GM23338 (cell line): ENCODE measurements around the gene CDKL4. TPM values are rescaled to one million over a fixed set of nuclear protein-coding genes. Genes with fewer than 3 reads are reported as not detected.

Experiments
- ATAC-seq: fragments of 200-7000 bp; cut with Tn5 transposase; 3 replicates; pipeline ENCODE4 v1.9.1; 2020
- DNase-seq: peaks from one replicate; pipeline ENCODE4 v3.0.0-alpha.2; 2015; ENCODE audit warnings: low spot score
- H2AFZ ChIP-seq: fragments of 200-600 bp; sonication (generic); 2 replicates; pipeline ENCODE4 v1.8.0; 2016; ENCODE audit warnings: antibody characterized with exemption, mild to moderate bottlenecking, moderate library complexity
- H3F3A ChIP-seq: fragments of 200-600 bp; sonication (generic); replicated peaks from 2 replicates; pipeline ENCODE4 v1.8.0; 2017; ENCODE audit warnings: antibody characterized with exemption, mixed run types, low read depth
- H3K27ac ChIP-seq: fragments of 200-600 bp; sonication (generic); 2 replicates; pipeline ENCODE4 v1.6.1; 2016; ENCODE audit warnings: low read depth
- H3K27me3 ChIP-seq: fragments of 200-600 bp; sonication (generic); 2 replicates; pipeline ENCODE4 v1.8.0; 2016; ENCODE audit warnings: mild to moderate bottlenecking, mixed run types, moderate library complexity; ENCODE audit not compliant: insufficient read depth
- H3K36me3 ChIP-seq: fragments of 200-600 bp; sonication (generic); 2 replicates; pipeline ENCODE4 v1.8.0; 2016; ENCODE audit warnings: mild to moderate bottlenecking; ENCODE audit not compliant: insufficient read depth
- H3K4me1 ChIP-seq: fragments of 200-600 bp; sonication (generic); 2 replicates; pipeline ENCODE4 v1.8.0; 2016; ENCODE audit warnings: mild to moderate bottlenecking, moderate library complexity; ENCODE audit not compliant: insufficient read depth
- H3K4me2 ChIP-seq: fragments of 200-600 bp; sonication (generic); 2 replicates; pipeline ENCODE4 v1.7.1; 2017; ENCODE audit warnings: mixed run types
- H3K4me3 ChIP-seq: fragments of 200-600 bp; sonication (generic); 2 replicates; pipeline ENCODE4 v1.6.1; 2016; ENCODE audit warnings: mixed run types
- H3K79me2 ChIP-seq: fragments of 200-600 bp; sonication (generic); replicated peaks from 2 replicates; pipeline ENCODE4 v1.8.0; 2017; ENCODE audit warnings: mild to moderate bottlenecking; ENCODE audit not compliant: insufficient read depth
- H3K9me2 ChIP-seq: fragments of 200-600 bp; sonication (generic); 2 replicates; pipeline ENCODE4 v1.8.0; 2017; ENCODE audit not compliant: insufficient read depth
- H4K20me1 ChIP-seq: fragments of 200-600 bp; sonication (generic); replicated peaks from 2 replicates; pipeline ENCODE4 v1.8.0; 2017; ENCODE audit warnings: mild to moderate bottlenecking; ENCODE audit not compliant: insufficient read depth
- H3K27ac Mint-ChIP-seq: 2 replicates; pipeline ENCODE4 v1.8.0; 2020; ENCODE audit warnings: inconsistent platforms, mild to moderate bottlenecking, moderate library complexity, mixed read lengths
- H3K27me3 Mint-ChIP-seq: 3 replicates; pipeline ENCODE4 v1.8.0; 2022; ENCODE audit warnings: low read depth, mild to moderate bottlenecking, moderate library complexity, mixed read lengths, inconsistent platforms; ENCODE audit not compliant: insufficient read depth, poor library complexity
- H3K36me3 Mint-ChIP-seq: 3 replicates; pipeline ENCODE4 v1.8.0; 2021; ENCODE audit warnings: low read depth, mild to moderate bottlenecking, inconsistent platforms, moderate library complexity, mixed read lengths
- H3K4me1 Mint-ChIP-seq: 3 replicates; pipeline ENCODE4 v1.8.0; 2020; ENCODE audit warnings: mild to moderate bottlenecking, inconsistent platforms, mixed read lengths
- H3K4me3 Mint-ChIP-seq: 3 replicates; pipeline ENCODE4 v1.8.0; 2021; ENCODE audit warnings: moderate library complexity, mild to moderate bottlenecking, inconsistent platforms, mixed read lengths
- H3K9me3 Mint-ChIP-seq: 3 replicates; pipeline ENCODE4 v1.8.0; 2020; ENCODE audit warnings: moderate library complexity, mild to moderate bottlenecking, inconsistent platforms, mixed read lengths
- CREB1 ChIP-seq: fragments of 250-450 bp; sonication (Bioruptor Pico); IDR thresholded peaks from 2 replicates; pipeline ENCODE4 v1.5.0; 2020; ENCODE audit warnings: low read depth, mild to moderate bottlenecking, moderate library complexity
- EZH2 ChIP-seq: fragments of 200-600 bp; sonication (generic); IDR thresholded peaks from one replicate; pipeline ENCODE4 v1.8.0; 2017; ENCODE audit warnings: antibody characterized with exemption, mild to moderate bottlenecking, low read depth; ENCODE audit not compliant: unreplicated experiment
- EZH2phosphoT487 ChIP-seq: fragments of 200-600 bp; sonication (generic); IDR thresholded peaks from one replicate; pipeline ENCODE4 v1.8.1; 2018; ENCODE audit warnings: antibody characterized with exemption; ENCODE audit not compliant: unreplicated experiment
- JUNB ChIP-seq: IDR thresholded peaks from one replicate; pipeline ENCODE4 v1.6.1; 2016; ENCODE audit warnings: antibody characterized with exemption; ENCODE audit not compliant: unreplicated experiment
- NANOG ChIP-seq: IDR thresholded peaks from 2 replicates; pipeline ENCODE4 v1.6.1; 2016; ENCODE audit warnings: antibody characterized with exemption, borderline replicate concordance
- POLR2AphosphoS5 ChIP-seq: IDR thresholded peaks from 2 replicates; pipeline ENCODE4 v1.6.1; 2016; ENCODE audit warnings: antibody characterized with exemption, low read depth
- STAT1 ChIP-seq: IDR thresholded peaks from one replicate; pipeline ENCODE4 v1.6.1; 2016; ENCODE audit warnings: antibody characterized with exemption; ENCODE audit not compliant: unreplicated experiment
- ZNF114 ChIP-seq: fragments of 250-450 bp; sonication (Bioruptor Pico); IDR thresholded peaks from 2 replicates; pipeline ENCODE4 v1.5.0; 2020; ENCODE audit warnings: mild to moderate bottlenecking, moderate library complexity
- ZNF331 ChIP-seq: fragments of 250-450 bp; sonication (Bioruptor Pico); IDR thresholded peaks from 2 replicates; pipeline ENCODE4 v1.5.0; 2020; ENCODE audit warnings: low read depth, mild to moderate bottlenecking, moderate library complexity
- polyA plus RNA-seq: library from polyadenylated mRNA; unstranded; fragments of >200 nt; fragmentation: Nextera tagmentation; extraction: Ambion mirVana; gene quantifications from 2 replicates; pipeline ENCODE4 v1.2.1, GENCODE V29; 2016
- total RNA-seq: library from RNA; depleted of rRNA; stranded (reverse); fragments of >200 nt; shearing (Covaris generic); gene quantifications from 2 replicates; pipeline ENCODE4 v1.2.3, GENCODE V29; 2014
- TF ChIP-seq, protein P1 (sequence below): IDR thresholded peaks from 2 replicates; pipeline ENCODE4 v1.6.1; 2016; ENCODE audit warnings: antibody characterized with exemption
- TF ChIP-seq, protein P2 (sequence below): IDR thresholded peaks from one replicate; pipeline ENCODE4 v1.6.1; 2018; ENCODE audit warnings: antibody characterized with exemption; ENCODE audit not compliant: unreplicated experiment
- TF ChIP-seq, protein P3 (sequence below), 2 experiments: fragments of 200-600 bp in 1 of 2; sonication (generic) in 1 of 2; conservative IDR thresholded peaks; 2 replicates each; pipeline versions ENCODE4 v1.5.1 to v1.6.1; 2016 to 2017; ENCODE audit warnings: antibody characterized with exemption in 2 of 2, low read depth in 2 of 2, mild to moderate bottlenecking in 2 of 2, moderate library complexity in 1 of 2

CDKL4 gene
- total and polyA plus RNA-seq, 2 experiments from 2014 or later: 0.24 TPM; not detected in 1

DNA sequence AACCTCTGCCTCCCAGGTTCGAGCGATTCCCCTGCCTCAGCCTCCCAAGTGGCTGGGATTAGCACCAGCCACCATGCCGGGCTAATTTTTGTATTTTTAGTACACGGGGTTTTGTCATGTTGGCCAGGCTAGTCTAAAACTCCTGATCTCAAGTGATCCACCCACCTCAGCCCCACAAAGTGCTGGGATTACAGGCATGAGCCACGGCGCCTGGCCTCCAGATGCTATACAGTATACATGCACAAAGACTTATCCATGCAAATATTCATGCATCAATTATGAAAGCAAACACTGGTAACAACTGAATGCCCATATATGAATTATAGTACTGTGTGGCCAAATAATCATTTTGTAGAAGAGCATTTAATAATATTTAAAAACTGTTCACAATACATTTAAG is 86.9 kb downstream of the CDKL4 start (continued):
- TF ChIP-seq, protein P1, sequence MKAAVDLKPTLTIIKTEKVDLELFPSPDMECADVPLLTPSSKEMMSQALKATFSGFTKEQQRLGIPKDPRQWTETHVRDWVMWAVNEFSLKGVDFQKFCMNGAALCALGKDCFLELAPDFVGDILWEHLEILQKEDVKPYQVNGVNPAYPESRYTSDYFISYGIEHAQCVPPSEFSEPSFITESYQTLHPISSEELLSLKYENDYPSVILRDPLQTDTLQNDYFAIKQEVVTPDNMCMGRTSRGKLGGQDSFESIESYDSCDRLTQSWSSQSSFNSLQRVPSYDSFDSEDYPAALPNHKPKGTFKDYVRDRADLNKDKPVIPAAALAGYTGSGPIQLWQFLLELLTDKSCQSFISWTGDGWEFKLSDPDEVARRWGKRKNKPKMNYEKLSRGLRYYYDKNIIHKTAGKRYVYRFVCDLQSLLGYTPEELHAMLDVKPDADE: no peak
- TF ChIP-seq ZNF331 (no peak), JUNB (no peak)

DNA sequence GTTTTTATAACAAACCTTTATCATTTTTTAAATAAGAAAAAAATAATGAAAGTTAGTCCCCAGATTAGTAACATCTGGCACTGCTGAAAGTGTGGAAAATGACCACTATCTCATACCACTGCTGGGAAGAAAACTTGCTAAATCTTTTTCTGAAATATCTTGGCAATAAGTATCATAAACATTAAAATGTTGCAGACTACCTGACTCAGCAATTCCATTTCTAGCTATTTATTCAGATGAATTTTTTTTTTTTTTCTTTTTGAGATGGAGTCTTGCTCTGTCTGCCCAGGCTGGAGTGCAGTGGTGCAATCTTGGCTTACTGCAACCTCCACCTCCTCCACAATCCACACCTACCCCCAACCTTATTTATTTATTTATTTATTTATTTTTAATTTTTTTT is 87.7 kb downstream of the CDKL4 start:
- Mint-ChIP-seq H3K4me3 (no peak overlapping the region), H3K4me1 (no peaks in the 10 kb centered on the region; the same call in 1 of the 3 replicates), H3K9me3 (no peaks in the 10 kb centered on the region), H3K36me3 (no peaks in the 10 kb centered on the region), H3K27ac (no peak overlapping the region), H3K27me3 (no peaks in the 10 kb centered on the region)
- no peaks in the 10 kb centered on the region for H3K27me3 ChIP-seq
- no peaks in the 10 kb centered on the region for H3K79me2 ChIP-seq
- no peak overlapping the region for H3K27ac ChIP-seq
- DNase-seq (no peak), ATAC-seq (no peak)
- H3F3A ChIP-seq: no peaks in the 10 kb centered on the region
- H3K4me1 ChIP-seq: peaks cover 4% of the 10 kb centered on the region
- no peaks in the 10 kb centered on the region for H4K20me1 ChIP-seq
- no peak overlapping the region for H3K4me3 ChIP-seq
- no peaks in the 10 kb centered on the region for H3K9me2 ChIP-seq
- no peaks in the 10 kb centered on the region for H3K36me3 ChIP-seq
- H2AFZ ChIP-seq: no peak overlapping the region
- no peak overlapping the region for H3K4me2 ChIP-seq
- no peak for TF ChIP-seq POLR2AphosphoS5
- TF ChIP-seq JUNB: no peak
- TF ChIP-seq CREB1: no peak
- TF ChIP-seq ZNF331: no peak
- TF ChIP-seq, protein P1: no peak
- no peak for TF ChIP-seq ZNF114 (CRISPR knock-in tag)
- no peak for TF ChIP-seq STAT1
- no peak for TF ChIP-seq EZH2
- no peak for TF ChIP-seq EZH2phosphoT487
- TF ChIP-seq NANOG: no peak
- TF ChIP-seq, protein P2, sequence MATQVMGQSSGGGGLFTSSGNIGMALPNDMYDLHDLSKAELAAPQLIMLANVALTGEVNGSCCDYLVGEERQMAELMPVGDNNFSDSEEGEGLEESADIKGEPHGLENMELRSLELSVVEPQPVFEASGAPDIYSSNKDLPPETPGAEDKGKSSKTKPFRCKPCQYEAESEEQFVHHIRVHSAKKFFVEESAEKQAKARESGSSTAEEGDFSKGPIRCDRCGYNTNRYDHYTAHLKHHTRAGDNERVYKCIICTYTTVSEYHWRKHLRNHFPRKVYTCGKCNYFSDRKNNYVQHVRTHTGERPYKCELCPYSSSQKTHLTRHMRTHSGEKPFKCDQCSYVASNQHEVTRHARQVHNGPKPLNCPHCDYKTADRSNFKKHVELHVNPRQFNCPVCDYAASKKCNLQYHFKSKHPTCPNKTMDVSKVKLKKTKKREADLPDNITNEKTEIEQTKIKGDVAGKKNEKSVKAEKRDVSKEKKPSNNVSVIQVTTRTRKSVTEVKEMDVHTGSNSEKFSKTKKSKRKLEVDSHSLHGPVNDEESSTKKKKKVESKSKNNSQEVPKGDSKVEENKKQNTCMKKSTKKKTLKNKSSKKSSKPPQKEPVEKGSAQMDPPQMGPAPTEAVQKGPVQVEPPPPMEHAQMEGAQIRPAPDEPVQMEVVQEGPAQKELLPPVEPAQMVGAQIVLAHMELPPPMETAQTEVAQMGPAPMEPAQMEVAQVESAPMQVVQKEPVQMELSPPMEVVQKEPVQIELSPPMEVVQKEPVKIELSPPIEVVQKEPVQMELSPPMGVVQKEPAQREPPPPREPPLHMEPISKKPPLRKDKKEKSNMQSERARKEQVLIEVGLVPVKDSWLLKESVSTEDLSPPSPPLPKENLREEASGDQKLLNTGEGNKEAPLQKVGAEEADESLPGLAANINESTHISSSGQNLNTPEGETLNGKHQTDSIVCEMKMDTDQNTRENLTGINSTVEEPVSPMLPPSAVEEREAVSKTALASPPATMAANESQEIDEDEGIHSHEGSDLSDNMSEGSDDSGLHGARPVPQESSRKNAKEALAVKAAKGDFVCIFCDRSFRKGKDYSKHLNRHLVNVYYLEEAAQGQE: no peak
- TF ChIP-seq, protein P3, sequence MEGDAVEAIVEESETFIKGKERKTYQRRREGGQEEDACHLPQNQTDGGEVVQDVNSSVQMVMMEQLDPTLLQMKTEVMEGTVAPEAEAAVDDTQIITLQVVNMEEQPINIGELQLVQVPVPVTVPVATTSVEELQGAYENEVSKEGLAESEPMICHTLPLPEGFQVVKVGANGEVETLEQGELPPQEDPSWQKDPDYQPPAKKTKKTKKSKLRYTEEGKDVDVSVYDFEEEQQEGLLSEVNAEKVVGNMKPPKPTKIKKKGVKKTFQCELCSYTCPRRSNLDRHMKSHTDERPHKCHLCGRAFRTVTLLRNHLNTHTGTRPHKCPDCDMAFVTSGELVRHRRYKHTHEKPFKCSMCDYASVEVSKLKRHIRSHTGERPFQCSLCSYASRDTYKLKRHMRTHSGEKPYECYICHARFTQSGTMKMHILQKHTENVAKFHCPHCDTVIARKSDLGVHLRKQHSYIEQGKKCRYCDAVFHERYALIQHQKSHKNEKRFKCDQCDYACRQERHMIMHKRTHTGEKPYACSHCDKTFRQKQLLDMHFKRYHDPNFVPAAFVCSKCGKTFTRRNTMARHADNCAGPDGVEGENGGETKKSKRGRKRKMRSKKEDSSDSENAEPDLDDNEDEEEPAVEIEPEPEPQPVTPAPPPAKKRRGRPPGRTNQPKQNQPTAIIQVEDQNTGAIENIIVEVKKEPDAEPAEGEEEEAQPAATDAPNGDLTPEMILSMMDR (conservative IDR thresholded peaks at IDR 0.05; ENCODE audit: low read depth in 2 of 2): no peak
